Stimulated activated naive CD8-positive, alpha-beta T cell treated with anti-CD3 and anti-CD28 coated beads, Interleukin-15, amount 100 ng/mL, for 72 hours (primary cell): Measurements from ENCODE around the gene XPNPEP2.
A peak's percentile ranks its signal among the peaks of the same experiment; 100 is the strongest.
"Not testable (repeated sequence)": the region's sequence is repeated elsewhere in the genome, so short reads cannot be mapped to it uniquely, and the experiment has no call there.

Experiments
- ATAC-seq: fragments of 150-1000 bp; cut with Tn5 transposase; 2 replicates; pipeline ENCODE4 v1.10.0; 2021; ENCODE audit warnings: mild to moderate bottlenecking, moderate library complexity
- DNase-seq, 2 donors: peaks; one replicate each; pipeline ENCODE4 v3.0.0; 2021 to 2022
- H3K27ac Mint-ChIP-seq, 2 donors: one replicate each; pipeline ENCODE4 v1.8.0; 2022; ENCODE audit warnings: mild to moderate bottlenecking in 2 of 2, mixed read lengths in 2 of 2, moderate library complexity in 2 of 2
- H3K27me3 Mint-ChIP-seq: one replicate; pipeline ENCODE4 v1.8.0; 2022; ENCODE audit warnings: mixed read lengths
- H3K4me1 Mint-ChIP-seq: one replicate; pipeline ENCODE4 v1.8.0; 2022; ENCODE audit warnings: mild to moderate bottlenecking, mixed read lengths
- H3K4me3 Mint-ChIP-seq, 2 donors: one replicate each; pipeline ENCODE4 v1.8.0; 2022; ENCODE audit warnings: mild to moderate bottlenecking in 2 of 2, mixed read lengths in 2 of 2, moderate library complexity in 1 of 2
- H3K9me3 Mint-ChIP-seq, 2 donors: one replicate each; pipeline ENCODE4 v1.8.0; 2022; ENCODE audit warnings: mixed read lengths in 2 of 2

The XPNPEP2 gene

DNA sequence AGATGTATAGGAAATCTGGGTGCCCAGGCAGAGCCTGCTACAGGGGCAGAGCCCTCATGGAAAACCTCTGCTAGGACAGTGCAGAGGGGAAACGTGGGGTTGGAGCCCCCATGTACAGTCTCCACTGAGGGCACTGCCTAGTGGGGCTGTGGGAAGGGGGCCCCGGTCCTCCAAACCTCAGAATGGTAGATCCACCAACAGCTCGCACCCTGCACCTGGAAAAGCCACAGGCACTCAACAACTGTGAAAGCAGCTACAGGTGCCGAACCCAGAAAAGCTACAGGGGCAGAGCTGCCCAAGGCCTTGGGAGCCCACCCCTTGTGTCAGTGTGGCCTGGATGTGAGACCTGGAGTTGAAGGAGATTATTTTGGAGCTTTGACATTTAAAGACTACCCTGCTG, 5.4 kb upstream of the XPNPEP2 start:
- H3K9me3 Mint-ChIP-seq = peaks cover 0 to 8% of the 10 kb centered on the region in 2 donors
- no peak for ATAC-seq
- H3K27me3 Mint-ChIP-seq = no peaks in the 10 kb centered on the region
- DNase-seq = no peak
- peaks cover 41% of the 10 kb centered on the region for H3K4me1 Mint-ChIP-seq
- H3K27ac Mint-ChIP-seq = no peak overlapping the region
- no peak overlapping the region for H3K4me3 Mint-ChIP-seq

DNA sequence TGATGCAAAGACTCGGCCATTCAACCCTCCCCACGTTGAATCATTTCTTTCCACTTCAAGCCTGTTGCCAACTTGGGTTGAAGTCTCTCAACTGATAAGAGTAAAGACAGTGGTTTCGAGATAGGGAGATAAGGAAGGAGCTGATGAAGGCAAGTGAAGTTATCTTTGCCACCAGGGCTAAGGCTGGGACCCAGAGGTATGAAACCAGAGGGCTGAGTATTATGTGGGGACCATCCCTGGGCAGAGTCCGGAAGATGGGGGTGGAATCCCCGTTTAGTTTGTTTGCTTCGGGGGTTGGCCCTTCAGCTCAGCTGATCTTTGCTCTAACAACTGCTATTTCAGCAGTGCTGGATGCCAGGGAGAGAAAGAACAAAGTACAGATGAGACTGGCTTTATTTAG, 2.3 kb upstream of the XPNPEP2 start:
- Mint-ChIP-seq H3K9me3 (no peaks in the 10 kb centered on the region), H3K27ac (peak overlapping the region in 1 of 2 donors; percentile 6), H3K4me3 (no peak overlapping the region), H3K4me1 (peaks cover 46% of the 10 kb centered on the region), H3K27me3 (no peaks in the 10 kb centered on the region)
- ATAC-seq (peak; percentile 75), DNase-seq (no peak)

DNA sequence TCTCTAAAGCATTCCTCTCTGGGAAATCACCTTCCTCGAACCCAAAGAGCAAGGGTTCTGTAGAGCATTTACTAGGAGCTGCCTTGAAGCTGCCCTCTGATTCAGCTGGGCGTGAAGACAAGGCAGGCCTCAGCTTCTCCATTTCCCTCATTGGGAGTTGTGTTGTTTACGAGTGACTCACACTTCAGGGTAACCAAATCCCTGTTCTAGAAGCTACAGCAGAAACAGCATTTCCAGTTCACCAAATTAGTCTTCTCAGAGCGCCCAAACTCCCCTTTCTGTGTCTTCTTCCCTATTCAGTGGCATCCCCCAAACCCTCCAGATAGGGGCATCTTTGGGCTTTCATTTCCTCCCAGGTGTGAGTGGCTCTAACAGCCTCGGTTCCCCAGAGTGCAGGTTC, 863 bp upstream of the XPNPEP2 start:
- peak; percentile 46 for ATAC-seq
- no peaks in the 10 kb centered on the region for H3K27me3 Mint-ChIP-seq
- H3K4me1 Mint-ChIP-seq = peaks cover 55% of the 10 kb centered on the region
- no peak overlapping the region for H3K4me3 Mint-ChIP-seq
- no peak for DNase-seq
- H3K27ac Mint-ChIP-seq = peak overlapping the region in 1 of 2 donors; percentile 28
- no peaks in the 10 kb centered on the region for H3K9me3 Mint-ChIP-seq

DNA sequence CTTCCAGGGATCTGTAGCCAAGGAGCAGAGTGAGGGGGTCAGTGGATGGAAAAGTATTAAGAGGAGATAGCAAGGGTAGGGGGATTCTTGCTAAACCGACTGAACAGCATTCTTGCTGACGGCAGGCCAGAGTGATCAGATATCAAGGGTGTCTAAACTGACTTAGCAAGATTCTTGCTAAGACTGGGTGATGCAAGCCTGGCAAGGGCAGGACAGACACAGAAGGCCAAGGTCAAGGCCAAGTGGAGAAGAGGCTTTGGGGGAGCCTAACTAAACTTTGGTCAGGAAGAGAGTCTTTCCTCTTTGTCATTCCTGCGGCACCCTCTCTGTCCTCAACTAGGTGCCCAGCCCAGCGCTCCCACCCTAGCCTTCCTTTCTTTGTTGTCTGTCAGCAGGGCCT, 799 bp downstream of the XPNPEP2 start:
- Mint-ChIP-seq H3K9me3 (no peaks in the 10 kb centered on the region), H3K4me3 (no peak overlapping the region), H3K4me1 (peaks cover 72% of the 10 kb centered on the region), H3K27ac (no peak overlapping the region), H3K27me3 (no peaks in the 10 kb centered on the region)
- no peak for ATAC-seq
- DNase-seq = no peak

DNA sequence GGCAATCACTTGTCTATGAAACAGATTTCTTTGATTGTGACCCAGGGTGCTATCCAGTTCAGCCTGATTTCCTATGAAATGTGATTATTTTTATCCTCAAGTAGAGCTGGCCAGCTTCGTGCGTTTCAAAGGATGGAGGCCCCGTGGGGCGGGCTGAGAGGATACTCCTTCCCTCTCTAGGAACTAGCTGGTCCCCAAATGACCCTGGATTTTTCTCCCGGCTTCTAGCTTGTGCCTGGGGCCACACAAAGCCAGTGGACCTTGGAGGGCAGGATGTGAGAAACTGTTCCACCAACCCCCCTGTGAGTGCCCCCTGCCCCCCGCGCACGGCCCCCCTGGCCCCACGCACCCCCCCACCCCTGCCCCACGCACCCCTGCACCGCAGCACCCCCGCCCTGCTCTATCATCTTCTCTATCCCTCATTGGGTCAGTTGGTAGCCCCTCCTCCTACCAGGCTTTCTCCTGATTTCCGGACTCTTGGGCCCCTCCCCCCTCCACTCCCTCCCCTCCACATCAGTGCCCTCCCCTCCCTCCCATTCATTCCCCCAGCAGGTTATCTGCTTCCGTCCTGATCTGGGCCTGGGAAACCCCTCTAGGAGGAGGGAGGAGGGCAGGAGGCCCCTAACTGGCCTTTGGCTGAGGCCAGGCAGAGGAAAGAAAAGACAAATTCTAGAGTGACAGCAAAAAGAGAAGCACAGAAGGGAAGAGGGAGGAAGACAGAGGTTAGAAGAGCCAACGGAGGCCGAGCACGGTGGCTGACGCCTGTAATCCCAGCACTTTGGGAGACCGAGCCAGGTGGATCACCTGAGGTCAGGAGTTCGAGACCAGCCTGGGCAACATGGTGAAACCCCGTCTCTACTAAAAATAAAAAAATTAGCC, 3.3 kb downstream of the XPNPEP2 start:
- H3K27me3 Mint-ChIP-seq = no peaks in the 10 kb centered on the region
- peak overlapping the region; percentile 69 to 93 for H3K27ac Mint-ChIP-seq
- peak overlapping the region; percentile 63 to 68 for H3K4me3 Mint-ChIP-seq
- H3K4me1 Mint-ChIP-seq = peaks cover 67% of the 10 kb centered on the region
- ATAC-seq = no peak
- no peak for DNase-seq
- no peaks in the 10 kb centered on the region for H3K9me3 Mint-ChIP-seq

DNA sequence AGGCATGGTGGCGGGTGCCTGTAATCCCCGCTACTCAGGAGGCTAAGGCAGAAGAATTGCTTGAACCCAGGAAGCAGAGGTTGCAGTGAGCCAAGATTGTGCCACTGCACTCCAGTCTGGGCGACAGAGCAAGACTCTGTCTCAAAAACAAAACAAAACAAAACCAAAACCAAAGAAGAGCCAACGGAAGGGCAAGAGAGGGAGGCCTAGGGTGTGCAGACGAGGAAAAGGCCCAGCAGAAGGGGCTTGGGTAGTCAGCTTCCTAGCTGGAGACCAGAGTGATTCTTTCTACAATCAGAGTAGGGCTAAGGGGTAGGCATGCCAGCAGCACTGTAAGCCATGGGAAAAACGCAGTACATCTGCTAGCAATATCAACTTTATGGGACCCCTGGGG, 4.0 kb downstream of the XPNPEP2 start:
- peaks cover 64% of the 10 kb centered on the region for H3K4me1 Mint-ChIP-seq
- not testable (repeated sequence) for H3K9me3 Mint-ChIP-seq, DNase-seq, ATAC-seq, H3K27me3 Mint-ChIP-seq
- H3K4me3 Mint-ChIP-seq = peak overlapping the region; percentile 40 to 68
- H3K27ac Mint-ChIP-seq = peak overlapping the region; percentile 69 to 93

DNA sequence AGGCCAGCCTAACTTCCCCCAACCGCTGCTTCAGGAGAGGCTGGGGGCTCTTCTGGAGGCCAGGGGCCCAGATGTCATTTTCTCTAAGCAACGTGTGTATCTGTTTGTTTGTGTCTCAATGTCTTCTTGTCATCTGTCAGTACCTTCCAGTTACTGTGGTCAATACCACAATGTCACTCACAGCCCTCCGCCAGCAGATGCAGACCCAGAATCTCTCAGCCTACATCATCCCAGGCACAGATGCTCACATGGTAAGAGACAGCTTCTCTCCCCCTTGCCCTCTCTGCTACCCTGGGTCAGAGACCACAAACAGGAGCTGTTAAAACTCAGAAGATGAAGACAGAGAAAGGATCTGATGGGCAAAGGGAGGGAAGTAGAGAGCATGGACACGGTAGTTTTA, 5.0 kb downstream of the XPNPEP2 start:
- peak in 1 of 2 donors; percentile 18 for DNase-seq
- Mint-ChIP-seq H3K27me3 (no peaks in the 10 kb centered on the region), H3K9me3 (no peaks in the 10 kb centered on the region), H3K27ac (peak overlapping the region; percentile 67 to 81), H3K4me1 (peaks cover 54% of the 10 kb centered on the region), H3K4me3 (peak overlapping the region; percentile 8 to 43)
- ATAC-seq = peak; percentile 72

GRCh38 chrX:129744861-129745321, 6.1 kb downstream of the XPNPEP2 start:
- Mint-ChIP-seq H3K9me3 (no peaks in the 10 kb centered on the region), H3K27me3 (no peaks in the 10 kb centered on the region), H3K4me3 (peak overlapping the region; percentile 47 to 64), H3K4me1 (peaks cover 43% of the 10 kb centered on the region), H3K27ac (peak overlapping the region; percentile 36 to 88)
- ATAC-seq (peak; percentile 84), DNase-seq (peak; percentile 35 to 50)

GRCh38 chrX:129746557-129747470, 8.0 kb downstream of the XPNPEP2 start:
- ATAC-seq (no peak), DNase-seq (no peak)
- Mint-ChIP-seq H3K27me3 (no peaks in the 10 kb centered on the region), H3K9me3 (no peaks in the 10 kb centered on the region), H3K27ac (peak overlapping the region in 1 of 2 donors; percentile 46), H3K4me1 (peaks cover 46% of the 10 kb centered on the region), H3K4me3 (no peak overlapping the region)

GRCh38 chrX:129747533-129747932, 8.8 kb downstream of the XPNPEP2 start:
- peaks cover 43% of the 10 kb centered on the region for H3K4me1 Mint-ChIP-seq
- no peaks in the 10 kb centered on the region for H3K9me3 Mint-ChIP-seq
- DNase-seq (no peak), ATAC-seq (no peak)
- no peak overlapping the region for H3K27ac Mint-ChIP-seq
- H3K4me3 Mint-ChIP-seq = no peak overlapping the region
- no peaks in the 10 kb centered on the region for H3K27me3 Mint-ChIP-seq

- H3K4me3 Mint-ChIP-seq = no peak overlapping the region
These were observed 9.5 kb downstream of the XPNPEP2 start for GRCh38 chrX:129748305-129748704.

DNA sequence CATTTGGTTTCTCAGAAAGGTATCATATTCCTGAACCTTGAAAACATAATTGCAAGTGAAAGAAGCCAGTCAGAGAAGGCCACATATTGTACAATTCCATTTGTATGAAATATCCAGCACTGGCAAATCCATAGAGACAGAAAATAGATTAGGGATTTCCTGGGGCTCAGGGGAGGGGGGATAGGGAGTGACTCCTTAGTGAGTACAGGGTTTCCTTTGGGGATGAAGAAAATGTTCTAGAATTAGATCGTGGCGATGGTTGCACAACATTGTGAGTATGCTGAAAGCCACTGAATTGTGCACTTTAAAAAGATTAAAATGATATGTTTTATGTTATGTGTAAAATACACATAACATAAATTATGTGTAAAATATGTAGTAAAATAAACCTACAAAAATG, 10.3 kb downstream of the XPNPEP2 start:
- H3K4me3 Mint-ChIP-seq = no peak overlapping the region
- no peak for DNase-seq
- peaks cover 31% of the 10 kb centered on the region for H3K4me1 Mint-ChIP-seq
- no peaks in the 10 kb centered on the region for H3K9me3 Mint-ChIP-seq
- H3K27ac Mint-ChIP-seq = no peak overlapping the region
- no peaks in the 10 kb centered on the region for H3K27me3 Mint-ChIP-seq
- no peak for ATAC-seq

More at GRCh38 chrX:129748305-129748704, 9.5 kb downstream of the XPNPEP2 start:
- DNase-seq (no peak), ATAC-seq (no peak)
- H3K4me1 Mint-ChIP-seq = peaks cover 35% of the 10 kb centered on the region
- no peak overlapping the region for H3K27ac Mint-ChIP-seq
- no peaks in the 10 kb centered on the region for H3K27me3 Mint-ChIP-seq
- no peaks in the 10 kb centered on the region for H3K9me3 Mint-ChIP-seq

- Mint-ChIP-seq H3K27ac (no peak overlapping the region), H3K9me3 (no peaks in the 10 kb centered on the region), H3K27me3 (no peaks in the 10 kb centered on the region), H3K4me1 (peaks cover 29% of the 10 kb centered on the region), H3K4me3 (no peak overlapping the region)
- no peak for ATAC-seq
- no peak for DNase-seq
These were observed 12.2 kb downstream of the XPNPEP2 start for GRCh38 chrX:129750971-129751370.

GRCh38 chrX:129754056-129755024, 15.6 kb downstream of the XPNPEP2 start:
- peak overlapping the region in 1 of 2 donors; percentile 88 for H3K27ac Mint-ChIP-seq
- no peaks in the 10 kb centered on the region for H3K27me3 Mint-ChIP-seq
- DNase-seq (no peak), ATAC-seq (no peak)
- H3K4me3 Mint-ChIP-seq = peak overlapping the region in 1 of 2 donors; percentile 44
- H3K9me3 Mint-ChIP-seq = no peaks in the 10 kb centered on the region
- H3K4me1 Mint-ChIP-seq = peaks cover 57% of the 10 kb centered on the region
